Measurements from ENCODE around the gene MVB12B. TPM values are rescaled to one million over a fixed set of nuclear protein-coding genes. Genes with fewer than 3 reads are reported as not detected.

The MVB12B gene
- polyA plus RNA-seq, 1 experiment = 4.4 TPM

- H3K4me3 ChIP-seq (ENCODE audit: low read depth, low read length) = no peak overlapping the region
- H3K27ac ChIP-seq (ENCODE audit: low read depth, low read length) = no peak overlapping the region
- no peaks in the 10 kb centered on the region; the same call in 1 of the 2 replicates for H3K9me3 ChIP-seq (ENCODE audit: control insufficient read depth, insufficient read depth, low read length)
- no peak for TF ChIP-seq CTCF (IDR thresholded peaks at IDR 0.05; ENCODE audit: low read depth, low read length)
- CTCF ChIA-PET = interaction anchor here (0.9 to 5.6 kb wide), 11 partner anchors 13 to 100 kb away, joined by 3 to 81 read pairs (median 11); no protein-coding TSS in a partner anchor
- POLR2A ChIA-PET = no interaction called here
- no peaks in the 10 kb centered on the region for H3K27me3 ChIP-seq (ENCODE audit: control insufficient read depth, insufficient read depth, low read length)
- DNase-seq (ENCODE audit: low read depth, low spot score) = no peak
Observed at GRCh38 chr9:126399789-126400188, 73.2 kb downstream of the MVB12B start.

GRCh38 chr9:126400571-126400970, 73.9 kb downstream of the MVB12B start:
- Histone ChIP-seq H3K4me3 (ENCODE audit: low read depth, low read length) (no peak overlapping the region), H3K27me3 (ENCODE audit: control insufficient read depth, insufficient read depth, low read length) (no peaks in the 10 kb centered on the region), H3K27ac (ENCODE audit: low read depth, low read length) (no peak overlapping the region), H3K9me3 (ENCODE audit: control insufficient read depth, insufficient read depth, low read length) (no peaks in the 10 kb centered on the region; the same call in 1 of the 2 replicates)
- POLR2A ChIA-PET = no interaction called here
- no peak for DNase-seq (ENCODE audit: low read depth, low spot score)
- CTCF ChIA-PET = interaction anchor here (5.4 to 5.6 kb wide), 3 partner anchors 83 to 97 kb away, joined by 37 to 81 read pairs (median 43); no protein-coding TSS in a partner anchor
- TF ChIP-seq CTCF (IDR thresholded peaks at IDR 0.05; ENCODE audit: low read depth, low read length) = no peak

- no peak for TF ChIP-seq CTCF (IDR thresholded peaks at IDR 0.05; ENCODE audit: low read depth, low read length)
- POLR2A ChIA-PET = no interaction called here
- no peak for DNase-seq (ENCODE audit: low read depth, low spot score)
- no peak overlapping the region for H3K4me3 ChIP-seq (ENCODE audit: low read depth, low read length)
- H3K27me3 ChIP-seq (ENCODE audit: control insufficient read depth, insufficient read depth, low read length) = no peaks in the 10 kb centered on the region
- no peaks in the 10 kb centered on the region; the same call in 1 of the 2 replicates for H3K9me3 ChIP-seq (ENCODE audit: control insufficient read depth, insufficient read depth, low read length)
- CTCF ChIA-PET = no interaction called here
- H3K27ac ChIP-seq (ENCODE audit: low read depth, low read length) = no peak overlapping the region
Observed at GRCh38 chr9:126401107-126401506, 74.5 kb downstream of the MVB12B start.

- CTCF ChIA-PET = no interaction called here
- no peak for DNase-seq (ENCODE audit: low read depth, low spot score)
- no peak overlapping the region for H3K27ac ChIP-seq (ENCODE audit: low read depth, low read length)
- no peak overlapping the region for H3K4me3 ChIP-seq (ENCODE audit: low read depth, low read length)
- no peaks in the 10 kb centered on the region for H3K27me3 ChIP-seq (ENCODE audit: control insufficient read depth, insufficient read depth, low read length)
- POLR2A ChIA-PET = no interaction called here
- H3K9me3 ChIP-seq (ENCODE audit: control insufficient read depth, insufficient read depth, low read length) = no peaks in the 10 kb centered on the region; the same call in 1 of the 2 replicates
- no peak for TF ChIP-seq CTCF (IDR thresholded peaks at IDR 0.05; ENCODE audit: low read depth, low read length)
Observed at GRCh38 chr9:126401581-126401980, 75.0 kb downstream of the MVB12B start.

GRCh38 chr9:126403397-126403796, 76.8 kb downstream of the MVB12B start:
- H3K4me3 ChIP-seq (ENCODE audit: low read depth, low read length) = no peak overlapping the region
- CTCF ChIA-PET = no interaction called here
- no peak for DNase-seq (ENCODE audit: low read depth, low spot score)

More at GRCh38 chr9:126403397-126403796, 76.8 kb downstream of the MVB12B start:
- POLR2A ChIA-PET = no interaction called here
- Histone ChIP-seq H3K27ac (ENCODE audit: low read depth, low read length) (no peak overlapping the region), H3K27me3 (ENCODE audit: control insufficient read depth, insufficient read depth, low read length) (no peaks in the 10 kb centered on the region), H3K9me3 (ENCODE audit: control insufficient read depth, insufficient read depth, low read length) (no peaks in the 10 kb centered on the region)
- no peak for TF ChIP-seq CTCF (IDR thresholded peaks at IDR 0.05; ENCODE audit: low read depth, low read length)

All from AG04450 (cell line).